Adrenal gland (tissue), 5 donors: ENCODE results near the gene PLAAT2.

Source experiments
- CTCF ChIP-seq, 6 experiments: fragments of 450-650 bp in 4 of 6; fragments of 200-600 bp in 2 of 6; sonication (generic) in 1 of 6; IDR thresholded peaks; 1 replicate in 5 of 6; 2 replicates in 1 of 6; pipeline versions ENCODE4 v1.5.1 to v1.8.0; 2016 to 2021; ENCODE audit warnings: antibody characterized with exemption in 6 of 6, mild to moderate bottlenecking in 2 of 6, moderate library complexity in 1 of 6
- POLR2A ChIP-seq, 2 donors: fragments of 450-650 bp; IDR thresholded peaks; one replicate each; pipeline ENCODE4 v1.6.1; 2017; ENCODE audit warnings: antibody characterized with exemption in 2 of 2, mild to moderate bottlenecking in 2 of 2, moderate library complexity in 1 of 2
- donor health status: DM: no; HTN: no; CAD: no.

DNA sequence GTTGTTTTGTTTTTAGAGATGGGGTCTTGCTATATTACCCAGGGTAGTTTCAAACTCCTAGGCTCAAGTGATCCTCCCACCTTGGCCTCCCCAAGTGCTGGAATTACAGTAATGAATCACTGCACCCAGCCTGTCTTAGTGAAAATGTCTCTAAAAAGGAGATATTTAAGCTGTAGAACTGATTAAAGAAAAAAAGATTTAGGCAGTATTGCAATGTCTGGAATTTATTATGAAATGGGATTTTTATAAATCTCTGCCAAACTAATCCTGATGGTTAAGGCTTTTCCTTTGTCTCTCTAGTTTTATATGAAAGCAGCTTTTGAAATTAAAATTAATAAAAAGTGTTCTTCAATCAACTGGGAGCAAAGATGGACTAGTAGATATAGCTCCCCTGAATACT is 49.0 kb upstream of the PLAAT2 start:
- TF ChIP-seq CTCF (IDR thresholded peaks at IDR 0.05) (no peak), POLR2A (IDR thresholded peaks at IDR 0.05) (no peak)
